Measurements from ENCODE around the gene IBSP.
A peak's percentile ranks its signal among the peaks of the same experiment; 100 is the strongest.

Gene IBSP

GRCh38 chr4:87838890-87839591 lies 39.7 kb downstream of the IBSP start:
- DNase-seq = peak; percentile 46

DNA sequence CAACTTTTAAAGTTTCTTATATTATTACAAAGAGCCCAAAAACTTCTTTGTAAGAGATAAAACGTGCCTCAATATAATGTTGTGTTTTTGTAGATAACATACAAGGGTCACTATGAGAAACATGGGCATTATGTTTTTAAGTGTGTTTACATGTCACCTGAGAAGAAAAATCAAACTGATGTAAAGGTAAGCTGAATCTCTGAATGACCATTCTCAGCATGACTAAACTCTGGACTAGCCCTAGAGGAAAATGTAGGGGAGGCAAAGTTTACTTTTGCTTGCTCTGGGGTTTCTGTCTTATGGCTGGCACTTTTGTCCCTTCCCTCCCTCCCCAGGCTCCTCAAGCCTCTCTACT lies 40.2 kb downstream of the IBSP start:
- no peak for DNase-seq

DNA sequence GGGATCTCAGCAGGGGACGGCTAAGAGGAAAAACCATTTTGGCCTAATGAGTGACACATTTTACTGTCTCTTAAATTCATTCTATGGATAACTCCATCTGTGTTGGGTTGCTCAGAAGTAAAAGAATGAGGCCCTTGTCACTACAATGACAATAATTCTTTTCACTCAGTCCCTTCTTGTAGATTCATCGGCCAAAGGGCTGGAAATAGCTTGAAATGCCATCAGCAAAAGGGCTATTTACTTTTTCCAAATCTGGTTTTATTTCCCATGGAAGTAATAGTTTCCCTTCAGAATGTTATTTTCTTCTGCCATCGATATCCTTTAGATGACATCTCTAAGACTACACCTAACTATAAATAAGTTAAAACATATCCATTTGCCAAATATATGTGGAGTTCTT lies 40.8 kb downstream of the IBSP start:
- no peak for DNase-seq

DNA sequence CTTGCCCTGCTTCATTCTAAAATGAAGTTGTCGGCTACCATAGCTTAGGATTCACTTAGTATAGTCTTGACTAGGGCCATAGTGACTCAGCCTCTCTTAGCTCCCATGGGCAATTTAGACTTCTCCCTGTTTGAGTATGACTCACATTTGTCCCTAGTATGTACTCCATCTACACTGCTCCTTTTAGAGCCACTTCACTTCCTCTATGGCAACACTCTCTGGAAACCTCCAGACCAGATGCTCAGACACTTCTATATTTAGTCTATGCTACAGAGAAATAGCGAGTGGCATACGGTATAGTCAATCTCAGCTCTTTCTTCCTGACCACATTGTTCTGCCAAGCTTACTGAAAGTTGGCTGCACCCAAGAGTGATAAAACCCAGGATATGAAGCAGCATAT lies 44.6 kb downstream of the IBSP start:
- DNase-seq = peak; percentile 95

DNA sequence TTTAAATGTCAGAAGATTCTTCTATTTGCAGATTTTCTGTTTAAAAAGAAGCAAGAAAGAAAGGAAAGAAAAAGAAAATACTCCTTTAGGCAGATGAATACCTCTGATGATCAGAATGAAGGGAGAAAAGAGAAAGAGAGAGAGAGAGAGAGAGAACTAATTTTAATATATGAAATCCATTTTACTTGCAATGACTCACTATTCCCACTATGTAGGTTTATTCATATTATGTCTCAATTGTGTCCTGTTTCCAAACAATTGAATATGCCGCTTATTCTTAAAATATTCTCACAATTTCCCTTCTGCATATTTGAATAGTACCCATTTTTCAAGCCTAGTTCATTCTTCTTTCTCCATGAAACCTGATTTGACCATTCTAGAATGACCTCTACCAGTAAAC lies 45.1 kb downstream of the IBSP start:
- DNase-seq = peak; percentile 41

DNA sequence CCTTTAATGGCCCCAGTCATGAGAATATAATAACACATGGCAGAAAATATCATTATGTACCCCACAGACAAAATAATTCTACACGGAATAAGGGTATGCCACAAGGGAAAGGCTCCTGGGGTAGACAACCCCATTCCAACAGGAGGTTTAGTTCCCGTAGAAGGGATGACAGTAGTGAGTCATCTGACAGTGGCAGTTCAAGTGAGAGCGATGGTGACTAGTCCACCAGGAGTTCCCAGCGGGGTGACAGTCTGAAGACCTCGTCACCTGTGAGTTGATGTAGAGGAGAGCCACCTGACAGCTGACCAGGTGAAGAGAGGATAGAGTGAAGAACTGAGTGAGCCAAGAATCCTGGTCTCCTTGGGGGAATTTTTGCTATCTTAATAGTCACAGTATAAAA lies 46.9 kb downstream of the IBSP start:
- DNase-seq = no peak

- peak; percentile 66 for DNase-seq
These were observed 49.4 kb downstream of the IBSP start for GRCh38 chr4:87848622-87849351.

GRCh38 chr4:87849612-87850011 lies 50.3 kb downstream of the IBSP start:
- DNase-seq = peak; percentile 16

DNA sequence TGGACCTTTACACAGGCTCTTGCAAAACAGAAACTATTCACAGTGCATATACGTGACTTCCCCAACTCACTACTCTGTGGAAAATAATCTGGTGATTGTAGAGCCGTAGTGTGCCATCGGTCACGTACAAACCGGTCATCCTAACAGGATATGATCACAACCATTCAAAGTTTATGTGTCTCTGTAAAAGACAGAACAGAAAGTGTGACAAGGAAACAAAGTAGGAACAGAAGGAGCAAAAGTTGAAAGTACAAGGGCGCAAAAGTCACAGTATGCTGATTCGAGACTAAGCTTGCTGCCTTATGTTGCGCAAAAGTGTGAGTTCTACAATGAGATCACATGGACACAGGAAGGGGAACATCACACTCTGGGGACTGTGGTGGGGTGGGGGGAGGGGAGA lies 52.0 kb downstream of the IBSP start:
- no peak for DNase-seq

GRCh38 chr4:87851953-87852352 lies 52.6 kb downstream of the IBSP start:
- DNase-seq = no peak

DNA sequence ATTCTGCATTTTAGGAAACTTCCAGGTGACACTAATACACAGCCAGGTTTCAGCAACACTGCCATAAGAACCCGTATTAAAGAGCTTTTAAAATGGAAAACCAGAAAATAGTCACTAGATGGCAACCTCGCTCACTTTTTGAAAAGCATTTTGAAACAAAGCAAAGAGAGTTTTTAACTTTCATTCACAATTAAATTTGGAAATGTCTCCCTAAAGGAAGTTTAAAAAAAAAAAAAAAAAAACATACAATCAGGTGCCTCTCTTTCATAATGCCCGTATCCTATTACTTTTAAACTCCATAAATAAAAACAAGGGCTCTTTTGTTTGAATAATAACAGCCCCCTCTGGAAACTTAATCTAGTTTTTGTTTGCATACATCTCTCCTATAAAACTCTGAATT lies 53.8 kb downstream of the IBSP start:
- DNase-seq = peak; percentile 55

GRCh38 chr4:87853891-87854290 lies 54.5 kb downstream of the IBSP start:
- no peak for DNase-seq

- no peak for DNase-seq
These were observed 56.2 kb downstream of the IBSP start for GRCh38 chr4:87855559-87855958.

DNA sequence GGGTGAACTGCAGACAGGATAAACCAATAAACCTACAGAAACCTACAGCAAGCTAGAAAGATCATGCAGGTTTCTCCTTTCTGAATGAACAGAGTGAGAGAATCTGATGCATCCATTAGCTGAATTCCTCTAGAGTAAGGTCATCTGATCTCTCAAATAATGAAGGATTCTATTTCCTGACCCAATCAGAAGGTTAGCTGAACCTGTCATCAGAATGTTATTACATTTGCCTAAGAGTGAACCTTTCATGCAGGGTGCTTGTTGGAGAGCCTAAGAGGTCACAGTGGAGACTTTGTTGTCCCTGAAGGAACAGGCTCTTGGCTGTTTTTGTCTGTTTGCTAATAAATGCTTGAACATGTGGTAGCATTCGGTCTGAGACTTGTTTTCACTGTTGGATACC lies 57.5 kb downstream of the IBSP start:
- peak; percentile 16 for DNase-seq

- DNase-seq = no peak
These were observed 58.4 kb downstream of the IBSP start for GRCh38 chr4:87857789-87858188.
